A673 (cell line): ENCODE results near the gene PRSS56.
"Not testable (repeated sequence)": the region's sequence is repeated elsewhere in the genome, so short reads cannot be mapped to it uniquely, and the experiment has no call there.

Source experiments
- CTCF ChIP-seq: fragments of 300-800, 200-600 bp; sonication (generic); conservative IDR thresholded peaks from 2 replicates; pipeline ENCODE4 v1.5.1; 2017; ENCODE audit warnings: low read depth, mild to moderate bottlenecking, antibody characterized with exemption, low read length, moderate library complexity, mixed read lengths
- EZH2 ChIP-seq: fragments of 200-600 bp; sonication (generic); IDR thresholded peaks from 2 replicates; pipeline ENCODE4 v1.6.1; 2017; ENCODE audit warnings: borderline replicate concordance, low read depth, mild to moderate bottlenecking, mixed read lengths, antibody characterized with exemption, low read length; ENCODE audit not compliant: poor library complexity, severe bottlenecking

DNA sequence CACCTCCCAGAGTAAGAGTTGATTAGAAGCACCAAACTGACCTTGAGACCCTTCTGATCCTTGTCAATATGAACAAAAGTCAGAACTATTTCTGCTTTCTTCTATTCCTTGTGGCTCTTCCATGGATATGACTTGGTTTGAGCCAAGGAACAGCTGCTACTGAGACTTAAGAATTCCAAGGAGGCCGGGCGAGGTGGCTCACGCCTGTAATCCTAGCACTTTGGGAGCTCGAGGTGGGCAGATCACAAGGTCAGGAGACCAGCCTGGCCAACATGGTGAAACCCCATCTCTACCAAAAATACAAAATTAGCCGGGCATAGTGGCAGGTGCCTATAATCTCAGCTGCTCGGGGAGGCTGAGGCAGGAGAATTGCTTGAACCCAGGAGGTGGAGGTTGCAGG, 50.3 kb downstream of the PRSS56 start:
- TF ChIP-seq CTCF, EZH2: not testable (repeated sequence)
